HEK293 (cell line): Measurements from ENCODE around the gene COPG2.
A peak's percentile ranks its signal among the peaks of the same experiment; 100 is the strongest.

Experiments used
- CTCF ChIA-PET: fragments of 350-600 bp; formaldehyde crosslinking; extraction: SDS; loops from one replicate; lab custom pipeline; 2021; ENCODE audit warnings: antibody characterized with exemption; lab: Yijun Ruan, JAX
- POLR2A ChIA-PET: fragments of 300-600 bp; formaldehyde crosslinking; extraction: SDS; loops from one replicate; lab custom pipeline; 2020; ENCODE audit warnings: antibody characterized with exemption, inconsistent platforms; lab: Yijun Ruan, JAX
- H3K27ac ChIP-seq: fragments of 200-500 bp; sonication (Bioruptor generic); 2 replicates; pipeline ENCODE4 v1.5.1; 2014; ENCODE audit warnings: low read depth, low read length, control low read depth, inconsistent platforms; ENCODE audit errors: extremely low read depth
- H3K36me3 ChIP-seq, 2 experiments: fragments of 200-500 bp in 1 of 2; sonication (Bioruptor generic) in 1 of 2; 1 replicate in 1 of 2; 2 replicates in 1 of 2; pipeline ENCODE4 v1.5.1; 2014 to 2017; ENCODE audit warnings: inconsistent platforms in 2 of 2, low read length in 2 of 2; ENCODE audit not compliant: control insufficient read depth in 2 of 2, insufficient read depth in 1 of 2
- H3K4me1 ChIP-seq: fragments of 200-500 bp; sonication (Bioruptor generic); 2 replicates; pipeline ENCODE4 v1.5.1; 2014; ENCODE audit warnings: mild to moderate bottlenecking, low read length, inconsistent platforms; ENCODE audit not compliant: control insufficient read depth, insufficient read depth
- H3K4me3 ChIP-seq: 2 replicates; pipeline ENCODE4 v1.5.1; 2011; ENCODE audit warnings: low read depth, mild to moderate bottlenecking, control low read depth, low read length, moderate library complexity
- H3K9me3 ChIP-seq: fragments of 200-500 bp; sonication (Bioruptor generic); 2 replicates; pipeline ENCODE4 v1.5.1; 2014; ENCODE audit warnings: low read depth, low read length, inconsistent platforms; ENCODE audit not compliant: control insufficient read depth, insufficient read depth
- BCL11B ChIP-seq: fragments of 450-650 bp; formaldehyde crosslinking; IDR thresholded peaks from 2 replicates; pipeline ENCODE4 v1.5.1; 2016; ENCODE audit warnings: low read depth, missing biosample characterization, missing genetic modification characterization
- GLIS2 ChIP-seq: fragments of 450-650 bp; formaldehyde crosslinking; IDR thresholded peaks from 2 replicates; pipeline ENCODE4 v1.5.1; 2016; ENCODE audit warnings: missing biosample characterization, missing genetic modification characterization
- KLF8 ChIP-seq: fragments of 450-650 bp; formaldehyde crosslinking; IDR thresholded peaks from 2 replicates; pipeline ENCODE4 v1.5.1; 2016; ENCODE audit warnings: missing biosample characterization, missing genetic modification characterization
- OVOL3 ChIP-seq: fragments of 450-650 bp; formaldehyde crosslinking; IDR thresholded peaks from 2 replicates; pipeline ENCODE4 v1.5.1; 2016; ENCODE audit warnings: missing biosample characterization, missing genetic modification characterization
- SP7 ChIP-seq: fragments of 450-650 bp; formaldehyde crosslinking; IDR thresholded peaks from 2 replicates; pipeline ENCODE4 v1.5.1; 2016; ENCODE audit warnings: missing biosample characterization, missing genetic modification characterization
- WT1 ChIP-seq: fragments of 450-650 bp; formaldehyde crosslinking; IDR thresholded peaks from 2 replicates; pipeline ENCODE4 v1.5.1; 2016; ENCODE audit warnings: missing biosample characterization, missing genetic modification characterization
- ZBTB17 ChIP-seq: fragments of 450-650 bp; formaldehyde crosslinking; IDR thresholded peaks from 2 replicates; pipeline ENCODE4 v1.5.1; 2016; ENCODE audit warnings: missing biosample characterization, missing genetic modification characterization
- ZBTB26 ChIP-seq: fragments of 450-650 bp; formaldehyde crosslinking; optimal IDR thresholded peaks from 2 replicates; pipeline ENCODE3; 2016; ENCODE audit warnings: missing biosample characterization, mild to moderate bottlenecking, missing genetic modification characterization
- ZBTB48 ChIP-seq: fragments of 450-650 bp; formaldehyde crosslinking; IDR thresholded peaks from 2 replicates; pipeline ENCODE4 v1.5.1; 2016; ENCODE audit warnings: missing biosample characterization, missing genetic modification characterization
- ZBTB6 ChIP-seq: fragments of 450-650 bp; formaldehyde crosslinking; IDR thresholded peaks from 2 replicates; pipeline ENCODE4 v1.5.1; 2017; ENCODE audit warnings: missing biosample characterization, missing genetic modification characterization
- ZNF114 ChIP-seq: fragments of 450-650 bp; formaldehyde crosslinking; IDR thresholded peaks from 2 replicates; pipeline ENCODE4 v1.5.0; 2017; ENCODE audit warnings: missing biosample characterization, missing genetic modification characterization
- ZNF174 ChIP-seq: fragments of 450-650 bp; formaldehyde crosslinking; IDR thresholded peaks from 2 replicates; pipeline ENCODE4 v1.5.0; 2017; ENCODE audit warnings: missing biosample characterization, mild to moderate bottlenecking, missing genetic modification characterization
- ZNF175 ChIP-seq: fragments of 450-650 bp; formaldehyde crosslinking; IDR thresholded peaks from 2 replicates; pipeline ENCODE4 v1.5.1; 2016; ENCODE audit warnings: missing biosample characterization, missing genetic modification characterization
- ZNF214 ChIP-seq: fragments of 450-650 bp; formaldehyde crosslinking; IDR thresholded peaks from 2 replicates; pipeline ENCODE4 v1.5.1; 2017; ENCODE audit warnings: missing biosample characterization, mild to moderate bottlenecking, missing genetic modification characterization, borderline replicate concordance
- ZNF223 ChIP-seq: fragments of 450-650 bp; formaldehyde crosslinking; IDR thresholded peaks from 2 replicates; pipeline ENCODE4 v1.5.1; 2016; ENCODE audit warnings: missing biosample characterization, missing genetic modification characterization
- ZNF248 ChIP-seq: fragments of 450-650 bp; formaldehyde crosslinking; IDR thresholded peaks from 2 replicates; pipeline ENCODE4 v1.5.1; 2017; ENCODE audit warnings: missing biosample characterization, missing genetic modification characterization
- ZNF274 ChIP-seq, 2 experiments: fragments of 200-500 bp in 1 of 2; fragments of 450-650 bp in 1 of 2; sonication (Bioruptor generic) in 1 of 2; formaldehyde crosslinking in 1 of 2; IDR thresholded peaks; 2 replicates each; pipeline versions ENCODE4 v1.5.1 to v1.6.1; 2014 to 2016; ENCODE audit warnings: borderline replicate concordance in 1 of 2, inconsistent platforms in 1 of 2, low read length in 1 of 2, missing biosample characterization in 1 of 2, missing genetic modification characterization in 1 of 2
- ZNF302 ChIP-seq: fragments of 450-650 bp; formaldehyde crosslinking; IDR thresholded peaks from 2 replicates; pipeline ENCODE4 v1.5.1; 2016; ENCODE audit warnings: missing biosample characterization, missing genetic modification characterization, low read depth
- ZNF324 ChIP-seq: fragments of 450-650 bp; formaldehyde crosslinking; IDR thresholded peaks from 2 replicates; pipeline ENCODE4 v1.5.1; 2016; ENCODE audit warnings: missing biosample characterization, missing genetic modification characterization
- ZNF521 ChIP-seq: fragments of 450-650 bp; formaldehyde crosslinking; IDR thresholded peaks from 2 replicates; pipeline ENCODE4 v1.5.1; 2017; ENCODE audit warnings: missing biosample characterization, mild to moderate bottlenecking, missing genetic modification characterization
- ZNF549 ChIP-seq: fragments of 450-650 bp; IDR thresholded peaks from 2 replicates; pipeline ENCODE4 v1.5.1; 2018; ENCODE audit warnings: missing biosample characterization, missing genetic modification characterization, mild to moderate bottlenecking, inconsistent platforms, moderate library complexity
- ZNF596 ChIP-seq: fragments of 450-650 bp; IDR thresholded peaks from 2 replicates; pipeline ENCODE4 v1.5.0; 2018; ENCODE audit warnings: missing biosample characterization, mild to moderate bottlenecking, missing genetic modification characterization, moderate library complexity
- ZNF623 ChIP-seq: fragments of 450-650 bp; formaldehyde crosslinking; IDR thresholded peaks from 2 replicates; pipeline ENCODE4 v1.5.1; 2016; ENCODE audit warnings: missing biosample characterization, missing genetic modification characterization
- ZNF791 ChIP-seq: fragments of 450-650 bp; formaldehyde crosslinking; IDR thresholded peaks from 2 replicates; pipeline ENCODE4 v1.5.1; 2016; ENCODE audit warnings: missing biosample characterization, missing genetic modification characterization
- ZSCAN18 ChIP-seq: fragments of 450-650 bp; formaldehyde crosslinking; IDR thresholded peaks from 2 replicates; pipeline ENCODE4 v1.5.1; 2016; ENCODE audit warnings: missing biosample characterization, missing genetic modification characterization
- TF ChIP-seq, protein P1 (sequence below): fragments of 450-650 bp; formaldehyde crosslinking; IDR thresholded peaks from 2 replicates; pipeline ENCODE4 v1.5.1; 2016; ENCODE audit warnings: missing biosample characterization, missing genetic modification characterization, borderline replicate concordance
- TF ChIP-seq, protein P2 (sequence below): fragments of 450-650 bp; IDR thresholded peaks from 2 replicates; pipeline ENCODE4 v1.5.1; 2018; ENCODE audit warnings: missing biosample characterization, mild to moderate bottlenecking, missing genetic modification characterization

Gene COPG2

DNA sequence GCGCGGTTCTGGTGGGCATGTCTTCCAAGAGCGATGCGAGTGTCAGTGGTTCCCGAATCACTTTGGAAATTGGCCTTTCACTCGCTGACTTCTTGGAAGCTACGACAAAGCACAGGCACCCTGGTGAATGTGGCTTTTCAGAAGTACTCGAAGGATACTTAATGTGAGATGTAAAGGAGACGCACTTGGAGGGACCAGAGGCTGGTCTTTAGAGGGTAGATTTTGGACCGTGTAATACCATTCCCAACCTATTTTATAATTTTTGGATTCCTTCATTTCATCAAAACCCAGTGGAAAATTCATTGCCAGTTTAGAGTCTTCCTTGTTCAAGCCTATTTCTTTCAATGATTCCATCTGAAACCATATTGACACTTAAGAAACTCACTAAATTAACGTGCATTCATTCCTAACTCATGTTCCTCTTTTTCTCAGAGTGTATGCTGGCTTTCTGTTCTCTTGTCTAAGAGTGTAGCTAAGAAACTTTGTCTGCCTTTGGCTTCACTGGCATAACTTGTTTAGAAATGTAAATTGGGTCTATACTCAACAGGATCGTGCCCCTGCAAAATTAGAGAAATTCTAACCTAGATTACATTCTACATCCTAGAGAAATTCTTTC, 645 bp upstream of the COPG2 start:
- CTCF ChIA-PET: no interaction called here
- POLR2A ChIA-PET: interaction anchor here (0.6 kb wide), 1 partner anchor 433 kb away, joined by 4 read pairs; no protein-coding TSS in a partner anchor
- Histone ChIP-seq H3K9me3 (no peaks in the 10 kb centered on the region), H3K4me1 (no peaks in the 10 kb centered on the region), H3K36me3 (peaks cover 7 to 9% of the 10 kb centered on the region in 2 experiments; a peak in 2 of 3 replicates), H3K4me3 (peak overlapping the region; percentile 63), H3K27ac (peak overlapping the region; percentile 68; the same call in 1 of the 2 replicates)
- TF ChIP-seq ZNF114 (tag by site-specific recombination) (no peak), ZNF791 (tag by site-specific recombination) (no peak), ZNF596 (tag by site-specific recombination) (no peak), ZNF549 (no peak), ZBTB26 (tag by site-specific recombination) (peak; percentile 12)
- TF ChIP-seq, protein P1, sequence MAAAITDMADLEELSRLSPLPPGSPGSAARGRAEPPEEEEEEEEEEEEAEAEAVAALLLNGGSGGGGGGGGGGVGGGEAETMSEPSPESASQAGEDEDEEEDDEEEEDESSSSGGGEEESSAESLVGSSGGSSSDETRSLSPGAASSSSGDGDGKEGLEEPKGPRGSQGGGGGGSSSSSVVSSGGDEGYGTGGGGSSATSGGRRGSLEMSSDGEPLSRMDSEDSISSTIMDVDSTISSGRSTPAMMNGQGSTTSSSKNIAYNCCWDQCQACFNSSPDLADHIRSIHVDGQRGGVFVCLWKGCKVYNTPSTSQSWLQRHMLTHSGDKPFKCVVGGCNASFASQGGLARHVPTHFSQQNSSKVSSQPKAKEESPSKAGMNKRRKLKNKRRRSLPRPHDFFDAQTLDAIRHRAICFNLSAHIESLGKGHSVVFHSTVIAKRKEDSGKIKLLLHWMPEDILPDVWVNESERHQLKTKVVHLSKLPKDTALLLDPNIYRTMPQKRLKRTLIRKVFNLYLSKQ (tag by site-specific recombination): no peak

DNA sequence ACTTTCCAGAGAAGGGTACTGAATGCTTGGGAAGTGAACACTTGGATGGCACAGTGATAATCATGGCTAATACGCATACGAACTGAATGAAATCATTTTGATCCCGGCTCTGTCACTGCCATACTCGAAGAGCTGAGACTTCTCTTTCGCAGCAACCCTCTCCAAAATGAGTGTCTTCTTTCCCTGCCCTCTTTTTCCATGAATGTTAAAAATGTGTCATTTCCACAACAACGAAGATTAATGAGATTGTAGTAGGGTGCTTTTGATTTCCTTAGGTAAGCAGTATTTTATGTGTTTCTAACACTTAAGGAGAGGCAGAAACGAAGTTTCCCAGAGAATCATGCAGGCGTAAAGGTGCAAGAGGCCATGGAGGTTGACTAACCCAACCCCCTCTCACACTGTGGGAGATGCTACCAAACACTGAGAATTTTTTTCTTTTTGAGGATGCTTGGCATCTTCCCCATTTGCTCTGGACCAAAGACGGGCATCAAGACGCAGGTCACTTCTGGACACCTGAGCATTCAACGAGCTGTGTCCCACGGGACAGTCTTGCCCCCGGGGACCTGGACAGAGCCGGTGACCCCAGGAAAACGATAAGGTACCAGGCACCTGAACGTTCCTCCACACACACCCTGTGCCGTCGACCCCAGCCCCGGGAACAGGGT, 823 bp downstream of the COPG2 start:
- Histone ChIP-seq H3K4me1 (no peaks in the 10 kb centered on the region), H3K36me3 (peaks cover 7 to 11% of the 10 kb centered on the region in 2 experiments; a peak in 2 of 3 replicates), H3K27ac (peak overlapping the region; percentile 68; the same call in 1 of the 2 replicates), H3K4me3 (peak overlapping the region; percentile 63), H3K9me3 (no peaks in the 10 kb centered on the region)
- CTCF ChIA-PET: no interaction called here
- POLR2A ChIA-PET: interaction anchor here (0.5 to 1.0 kb wide), 2 partner anchors 90 to 598 kb away, joined by 4 to 5 read pairs; partner anchors contain the start of gene KLHDC10
- TF ChIP-seq ZNF623 (no peak), ZBTB17 (tag by site-specific recombination) (no peak), ZNF274 (IDR thresholded peaks at IDR 0.05; ENCODE audit: low read length) (no peak), ZNF274 (tag by site-specific recombination; IDR thresholded peaks at IDR 0.05; ENCODE audit: borderline replicate concordance) (no peak), WT1 (tag by site-specific recombination) (peak; percentile 52; the same call in 1 of the 2 replicates), BCL11B (tag by site-specific recombination) (peak; percentile 54; the same call in 1 of the 2 replicates), ZSCAN18 (no peak), ZNF302 (tag by site-specific recombination) (no peak), ZBTB6 (no peak), ZNF223 (tag by site-specific recombination) (no peak), ZNF174 (tag by site-specific recombination) (no peak), ZNF324 (no peak), ZBTB48 (tag by site-specific recombination) (peak; percentile 68), KLF8 (no peak), SP7 (tag by site-specific recombination) (peak; percentile 18; the same call in 1 of the 2 replicates), GLIS2 (no peak), ZNF214 (tag by site-specific recombination) (0 out of 2 replicates have a peak, but pooled peaks have one; percentile 7), OVOL3 (tag by site-specific recombination) (no peak), ZNF521 (no peak), ZNF248 (tag by site-specific recombination) (no peak), ZNF175 (tag by site-specific recombination) (no peak)
- TF ChIP-seq, protein P2, sequence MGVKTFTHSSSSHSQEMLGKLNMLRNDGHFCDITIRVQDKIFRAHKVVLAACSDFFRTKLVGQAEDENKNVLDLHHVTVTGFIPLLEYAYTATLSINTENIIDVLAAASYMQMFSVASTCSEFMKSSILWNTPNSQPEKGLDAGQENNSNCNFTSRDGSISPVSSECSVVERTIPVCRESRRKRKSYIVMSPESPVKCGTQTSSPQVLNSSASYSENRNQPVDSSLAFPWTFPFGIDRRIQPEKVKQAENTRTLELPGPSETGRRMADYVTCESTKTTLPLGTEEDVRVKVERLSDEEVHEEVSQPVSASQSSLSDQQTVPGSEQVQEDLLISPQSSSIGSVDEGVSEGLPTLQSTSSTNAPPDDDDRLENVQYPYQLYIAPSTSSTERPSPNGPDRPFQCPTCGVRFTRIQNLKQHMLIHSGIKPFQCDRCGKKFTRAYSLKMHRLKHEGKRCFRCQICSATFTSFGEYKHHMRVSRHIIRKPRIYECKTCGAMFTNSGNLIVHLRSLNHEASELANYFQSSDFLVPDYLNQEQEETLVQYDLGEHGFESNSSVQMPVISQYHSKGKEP (tag by site-specific recombination): no peak
